Peyer's patch (tissue), 4 donors: ENCODE data around the gene MMAB.

Source experiments
- POLR2A ChIP-seq, 2 donors: fragments of 450-650 bp; IDR thresholded peaks; one replicate each; pipeline ENCODE4 v1.5.1; 2017; ENCODE audit warnings: antibody characterized with exemption in 2 of 2, mild to moderate bottlenecking in 2 of 2, moderate library complexity in 2 of 2
- TF ChIP-seq, protein P1 (sequence below), 6 experiments: fragments of 450-650 bp in 4 of 6; fragments of 200-600 bp in 2 of 6; sonication (generic) in 1 of 6; IDR thresholded peaks; one replicate each; pipeline ENCODE4 v1.5.1; 2017 to 2019; ENCODE audit warnings: antibody characterized with exemption in 6 of 6, mild to moderate bottlenecking in 3 of 6, moderate library complexity in 1 of 6

- no peak for TF ChIP-seq POLR2A (IDR thresholded peaks at IDR 0.05)
- TF ChIP-seq, protein P1, sequence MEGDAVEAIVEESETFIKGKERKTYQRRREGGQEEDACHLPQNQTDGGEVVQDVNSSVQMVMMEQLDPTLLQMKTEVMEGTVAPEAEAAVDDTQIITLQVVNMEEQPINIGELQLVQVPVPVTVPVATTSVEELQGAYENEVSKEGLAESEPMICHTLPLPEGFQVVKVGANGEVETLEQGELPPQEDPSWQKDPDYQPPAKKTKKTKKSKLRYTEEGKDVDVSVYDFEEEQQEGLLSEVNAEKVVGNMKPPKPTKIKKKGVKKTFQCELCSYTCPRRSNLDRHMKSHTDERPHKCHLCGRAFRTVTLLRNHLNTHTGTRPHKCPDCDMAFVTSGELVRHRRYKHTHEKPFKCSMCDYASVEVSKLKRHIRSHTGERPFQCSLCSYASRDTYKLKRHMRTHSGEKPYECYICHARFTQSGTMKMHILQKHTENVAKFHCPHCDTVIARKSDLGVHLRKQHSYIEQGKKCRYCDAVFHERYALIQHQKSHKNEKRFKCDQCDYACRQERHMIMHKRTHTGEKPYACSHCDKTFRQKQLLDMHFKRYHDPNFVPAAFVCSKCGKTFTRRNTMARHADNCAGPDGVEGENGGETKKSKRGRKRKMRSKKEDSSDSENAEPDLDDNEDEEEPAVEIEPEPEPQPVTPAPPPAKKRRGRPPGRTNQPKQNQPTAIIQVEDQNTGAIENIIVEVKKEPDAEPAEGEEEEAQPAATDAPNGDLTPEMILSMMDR (IDR thresholded peaks at IDR 0.05): no peak
These were observed 25.1 kb upstream of the MMAB start for GRCh38 chr12:109598428-109598854.
